OCI-LY7 (cell line): ENCODE results near the gene ACSF2.

Experiments used
- EZH2phosphoT487 ChIP-seq: fragments of 200-600 bp; sonication (generic); IDR thresholded peaks from 2 replicates; pipeline ENCODE4 v1.6.1; 2018; ENCODE audit warnings: low read depth, borderline replicate concordance, mild to moderate bottlenecking, mixed run types, antibody characterized with exemption, low read length, moderate library complexity, mixed read lengths
- TF ChIP-seq, protein P1 (sequence below): fragments of 200-600 bp; sonication (generic); conservative IDR thresholded peaks from 2 replicates; pipeline ENCODE4 v1.5.1; 2014; ENCODE audit warnings: mild to moderate bottlenecking, antibody characterized with exemption, low read length, moderate library complexity, mixed read lengths

DNA sequence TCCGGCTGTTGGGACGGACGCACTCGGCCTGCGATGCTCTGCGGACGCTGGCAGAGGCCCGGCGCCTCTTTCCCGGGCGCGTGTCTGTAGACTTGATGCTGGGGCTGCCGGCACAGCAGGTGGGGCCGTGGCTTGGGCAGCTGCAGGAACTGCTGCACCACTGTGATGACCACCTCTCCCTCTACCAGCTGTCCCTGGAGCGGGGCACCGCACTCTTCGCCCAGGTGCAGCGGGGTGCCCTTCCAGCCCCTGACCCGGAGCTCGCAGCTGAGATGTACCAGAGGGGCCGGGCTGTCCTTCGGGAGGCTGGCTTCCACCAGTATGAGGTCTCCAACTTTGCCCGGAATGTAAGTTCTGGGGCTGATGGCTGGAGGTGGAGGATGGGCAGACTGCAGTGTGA lies 56.1 kb downstream of the ACSF2 start:
- TF ChIP-seq, protein P1, sequence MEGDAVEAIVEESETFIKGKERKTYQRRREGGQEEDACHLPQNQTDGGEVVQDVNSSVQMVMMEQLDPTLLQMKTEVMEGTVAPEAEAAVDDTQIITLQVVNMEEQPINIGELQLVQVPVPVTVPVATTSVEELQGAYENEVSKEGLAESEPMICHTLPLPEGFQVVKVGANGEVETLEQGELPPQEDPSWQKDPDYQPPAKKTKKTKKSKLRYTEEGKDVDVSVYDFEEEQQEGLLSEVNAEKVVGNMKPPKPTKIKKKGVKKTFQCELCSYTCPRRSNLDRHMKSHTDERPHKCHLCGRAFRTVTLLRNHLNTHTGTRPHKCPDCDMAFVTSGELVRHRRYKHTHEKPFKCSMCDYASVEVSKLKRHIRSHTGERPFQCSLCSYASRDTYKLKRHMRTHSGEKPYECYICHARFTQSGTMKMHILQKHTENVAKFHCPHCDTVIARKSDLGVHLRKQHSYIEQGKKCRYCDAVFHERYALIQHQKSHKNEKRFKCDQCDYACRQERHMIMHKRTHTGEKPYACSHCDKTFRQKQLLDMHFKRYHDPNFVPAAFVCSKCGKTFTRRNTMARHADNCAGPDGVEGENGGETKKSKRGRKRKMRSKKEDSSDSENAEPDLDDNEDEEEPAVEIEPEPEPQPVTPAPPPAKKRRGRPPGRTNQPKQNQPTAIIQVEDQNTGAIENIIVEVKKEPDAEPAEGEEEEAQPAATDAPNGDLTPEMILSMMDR = no peak
- no peak for TF ChIP-seq EZH2phosphoT487
